Epithelial cell of prostate (primary cell): Measurements from ENCODE around the gene NEURL1B.
"Not testable (repeated sequence)": the region's sequence is repeated elsewhere in the genome, so short reads cannot be mapped to it uniquely, and the experiment has no call there.

Source experiments
- DNase-seq: peaks from one replicate; pipeline ENCODE4 v3.0.0-alpha.2; 2011; ENCODE audit warnings: low read depth, low spot score
- H3K27ac ChIP-seq: fragments of 450-650 bp; 2 replicates; pipeline ENCODE4 v1.5.1; 2017; ENCODE audit warnings: mild to moderate bottlenecking

Gene NEURL1B

GRCh38 chr5:172710676-172711075 is 69.6 kb downstream of the NEURL1B start:
- no peak for DNase-seq
- no peak overlapping the region for H3K27ac ChIP-seq

GRCh38 chr5:172711321-172711861 is 70.3 kb downstream of the NEURL1B start:
- not testable (repeated sequence) for DNase-seq, H3K27ac ChIP-seq

- no peak for DNase-seq
- no peak overlapping the region for H3K27ac ChIP-seq
Measured at GRCh38 chr5:172712610-172713009, 71.5 kb downstream of the NEURL1B start.

- no peak overlapping the region for H3K27ac ChIP-seq
- no peak for DNase-seq
Measured at GRCh38 chr5:172713113-172713808, 72.2 kb downstream of the NEURL1B start.

GRCh38 chr5:172713809-172714490 is 72.9 kb downstream of the NEURL1B start:
- DNase-seq: no peak
- no peak overlapping the region for H3K27ac ChIP-seq

- peak overlapping the region; percentile 44 for H3K27ac ChIP-seq
- no peak for DNase-seq
Measured at GRCh38 chr5:172714491-172715420, 73.7 kb downstream of the NEURL1B start.

- DNase-seq: no peak
- H3K27ac ChIP-seq: peak overlapping the region; percentile 44
Measured at GRCh38 chr5:172715421-172715780, 74.3 kb downstream of the NEURL1B start.

GRCh38 chr5:172715931-172716682 is 75.0 kb downstream of the NEURL1B start:
- H3K27ac ChIP-seq: peak overlapping the region; percentile 44
- no peak for DNase-seq

GRCh38 chr5:172716796-172717313 is 75.8 kb downstream of the NEURL1B start:
- DNase-seq: no peak
- no peak overlapping the region for H3K27ac ChIP-seq

GRCh38 chr5:172717481-172718195 is 76.6 kb downstream of the NEURL1B start:
- H3K27ac ChIP-seq: no peak overlapping the region
- DNase-seq: no peak

GRCh38 chr5:172718527-172719114 is 77.6 kb downstream of the NEURL1B start:
- no peak for DNase-seq
- H3K27ac ChIP-seq: no peak overlapping the region

GRCh38 chr5:172719211-172719610 is 78.1 kb downstream of the NEURL1B start:
- H3K27ac ChIP-seq: no peak overlapping the region
- no peak for DNase-seq

GRCh38 chr5:172720655-172721054 is 79.6 kb downstream of the NEURL1B start:
- H3K27ac ChIP-seq: no peak overlapping the region
- no peak for DNase-seq

- H3K27ac ChIP-seq: no peak overlapping the region
- no peak for DNase-seq
Measured at GRCh38 chr5:172721455-172722326, 80.6 kb downstream of the NEURL1B start.

GRCh38 chr5:172722327-172722815 is 81.3 kb downstream of the NEURL1B start:
- no peak overlapping the region for H3K27ac ChIP-seq
- no peak for DNase-seq

GRCh38 chr5:172723508-172723907 is 82.4 kb downstream of the NEURL1B start:
- DNase-seq: no peak
- no peak overlapping the region for H3K27ac ChIP-seq
